Activated T-cell treated with anti-CD3 and anti-CD28 coated beads for 24 hours (primary cell): ENCODE results near the gene ATG5.

Source experiments
- DNase-seq: peaks from one replicate; pipeline ENCODE4 v3.0.0-alpha.2; 2020; ENCODE audit warnings: low read depth

ATG5 gene

DNA sequence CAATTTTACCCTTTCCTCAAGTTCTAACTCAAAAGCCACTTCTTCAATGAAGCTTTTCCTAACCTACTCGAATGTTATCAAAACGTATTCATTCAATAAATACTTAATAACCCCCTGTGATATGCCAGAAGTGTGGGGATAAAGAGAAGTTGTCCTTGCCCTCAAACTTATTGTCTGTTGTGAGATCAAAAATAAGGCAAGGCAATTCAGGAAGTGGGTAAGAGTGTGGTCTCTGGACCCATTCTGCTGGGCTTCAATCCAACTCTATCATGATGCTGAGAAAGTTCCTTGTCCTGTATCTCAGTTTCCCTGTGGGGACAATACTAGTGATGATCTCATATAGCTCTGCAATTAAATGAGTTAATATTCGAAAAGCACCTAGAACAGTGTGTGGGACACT, 146.7 kb downstream of the ATG5 start:
- no peak for DNase-seq

DNA sequence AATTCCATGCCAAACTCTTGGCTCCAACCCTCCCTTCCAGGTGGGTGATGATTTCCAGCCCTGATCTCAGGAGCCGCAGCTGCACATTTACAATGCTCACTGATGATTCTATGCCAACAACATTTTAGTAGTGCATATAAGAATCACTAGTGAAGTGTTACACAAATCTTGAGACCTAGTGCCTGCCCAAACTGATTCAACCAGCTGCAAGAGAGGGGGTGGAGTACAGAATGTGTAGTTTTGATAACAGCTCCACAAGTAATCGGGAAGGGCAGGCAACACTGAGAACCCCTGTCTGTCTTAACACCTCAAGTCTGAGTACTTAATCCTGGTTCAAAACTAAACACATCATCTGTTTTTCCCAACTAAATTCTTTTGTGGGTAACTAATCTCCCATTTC, 147.8 kb downstream of the ATG5 start:
- DNase-seq = no peak

DNA sequence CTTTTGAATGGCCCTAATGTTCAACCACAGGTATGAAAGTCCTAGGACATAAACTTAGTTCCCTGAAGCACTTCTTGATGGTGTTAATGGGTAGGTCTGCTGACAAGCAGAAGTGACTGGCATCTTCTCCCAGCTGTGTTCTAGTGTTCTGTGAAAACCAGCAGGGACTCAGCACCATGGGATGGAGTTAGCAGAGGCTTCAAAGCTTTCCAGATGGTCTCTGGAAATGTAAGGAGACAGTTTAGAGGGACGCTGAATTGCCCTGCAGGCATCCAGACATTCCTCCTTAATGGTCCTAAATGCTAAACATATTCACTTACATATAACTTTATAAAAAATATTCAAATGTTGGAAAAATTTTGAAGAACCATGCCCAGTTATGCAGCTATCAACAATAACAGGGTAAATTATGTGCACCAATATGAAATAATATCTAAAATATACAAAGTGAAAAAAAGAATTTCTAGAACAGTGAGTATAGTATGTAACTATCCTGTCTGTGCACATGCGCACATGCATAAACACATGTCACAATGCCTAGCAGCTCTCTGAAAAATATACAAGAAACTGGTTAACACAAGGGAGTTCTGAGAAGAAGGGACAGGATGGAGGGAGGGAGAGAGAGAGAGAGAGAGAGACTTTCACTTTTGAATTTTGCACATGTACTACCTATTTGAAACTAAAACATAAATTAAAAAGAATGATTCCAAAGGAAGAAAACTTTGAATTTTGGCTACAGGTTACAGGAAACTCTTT, 152.3 kb downstream of the ATG5 start:
- DNase-seq = no peak

DNA sequence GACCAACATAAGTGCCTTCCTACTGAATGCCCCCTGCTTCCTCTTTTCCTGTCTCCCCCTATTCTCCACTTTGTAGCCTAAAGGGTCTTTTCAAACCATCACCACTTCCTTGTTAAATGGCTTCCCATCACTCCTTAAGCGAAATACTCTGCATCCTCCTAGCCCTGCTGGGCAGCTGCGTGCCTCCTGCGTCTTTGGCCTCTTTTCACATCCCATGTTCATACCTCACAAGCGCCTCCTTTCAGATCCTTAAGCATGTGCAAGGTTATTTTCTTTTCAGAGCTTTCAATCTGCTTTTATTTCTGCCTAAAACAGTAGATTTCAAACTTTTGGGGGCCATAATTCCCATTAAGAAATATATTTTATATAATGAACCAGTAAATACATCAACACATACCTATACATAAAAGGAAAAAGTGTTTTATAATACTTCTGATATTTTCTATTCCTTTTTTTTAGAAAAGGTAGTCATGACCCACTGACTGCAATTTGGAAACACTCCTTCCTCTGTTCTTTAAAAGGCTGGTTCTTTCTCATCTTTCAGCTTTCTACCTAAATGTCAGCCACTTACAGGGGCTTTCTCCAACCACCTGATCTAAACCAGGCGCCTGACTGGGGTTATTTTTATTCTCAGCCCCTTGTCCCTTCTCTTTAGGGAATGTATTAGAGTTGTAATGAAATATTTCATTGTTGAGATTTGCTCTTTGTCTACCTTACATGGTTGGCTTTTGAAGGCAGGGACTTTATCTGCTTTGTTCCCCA, 155.3 kb downstream of the ATG5 start:
- DNase-seq = no peak

DNA sequence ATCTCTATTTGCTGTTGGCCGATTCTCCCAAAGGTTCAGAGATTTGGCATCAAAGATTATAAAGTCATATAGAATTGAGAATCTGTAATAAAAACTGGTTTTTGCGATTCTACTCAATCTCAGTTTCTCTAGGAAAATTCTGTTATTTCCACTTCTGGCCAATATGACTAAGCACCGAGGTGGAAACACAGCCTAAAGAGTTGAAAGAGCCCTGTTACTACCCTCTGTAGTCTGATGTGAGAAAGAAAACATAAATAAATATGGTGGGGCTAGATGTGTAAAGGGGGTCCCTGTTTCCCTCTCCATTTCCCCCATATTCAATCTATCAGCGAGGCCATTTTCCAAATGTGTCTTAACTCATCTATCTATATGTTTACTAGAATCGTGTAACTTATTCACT, 156.0 kb downstream of the ATG5 start:
- no peak for DNase-seq

DNA sequence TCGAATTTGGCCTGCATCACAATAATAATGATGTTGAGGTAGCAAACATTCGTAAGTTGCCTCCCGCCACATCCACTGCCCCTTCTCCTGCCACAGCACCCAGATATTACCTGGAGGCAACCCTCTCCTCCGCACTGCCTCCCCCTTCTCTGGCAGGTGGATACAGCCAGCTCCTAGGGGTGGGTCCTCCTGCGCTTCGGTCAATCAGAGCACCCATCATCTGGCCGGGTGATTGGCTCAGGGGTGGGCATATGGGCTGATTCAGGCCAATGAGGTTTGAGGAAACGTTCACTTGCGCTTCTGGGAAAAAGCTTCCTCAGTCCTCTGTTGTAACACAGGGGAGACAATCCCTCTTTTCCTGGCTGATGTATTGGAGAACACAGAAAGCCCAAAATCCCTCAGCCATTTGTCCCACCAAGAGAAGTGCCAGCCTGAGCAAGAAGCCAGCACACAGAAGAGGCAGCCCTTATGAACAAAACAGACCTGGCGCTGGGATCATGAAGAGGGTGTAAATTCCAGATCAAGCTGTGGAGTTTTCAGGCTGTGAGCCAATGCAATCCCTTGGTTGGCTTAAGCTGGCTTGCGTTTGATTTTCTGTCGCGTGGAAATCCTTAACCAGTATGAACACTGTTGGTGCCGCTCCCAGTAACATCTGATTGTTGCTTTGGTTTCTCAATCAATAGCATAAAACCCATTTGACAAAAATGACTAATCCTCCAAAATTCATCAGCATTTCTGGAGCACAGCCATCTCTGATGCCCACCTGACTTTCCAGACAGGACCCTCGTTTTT, 157.3 kb downstream of the ATG5 start:
- DNase-seq = no peak

DNA sequence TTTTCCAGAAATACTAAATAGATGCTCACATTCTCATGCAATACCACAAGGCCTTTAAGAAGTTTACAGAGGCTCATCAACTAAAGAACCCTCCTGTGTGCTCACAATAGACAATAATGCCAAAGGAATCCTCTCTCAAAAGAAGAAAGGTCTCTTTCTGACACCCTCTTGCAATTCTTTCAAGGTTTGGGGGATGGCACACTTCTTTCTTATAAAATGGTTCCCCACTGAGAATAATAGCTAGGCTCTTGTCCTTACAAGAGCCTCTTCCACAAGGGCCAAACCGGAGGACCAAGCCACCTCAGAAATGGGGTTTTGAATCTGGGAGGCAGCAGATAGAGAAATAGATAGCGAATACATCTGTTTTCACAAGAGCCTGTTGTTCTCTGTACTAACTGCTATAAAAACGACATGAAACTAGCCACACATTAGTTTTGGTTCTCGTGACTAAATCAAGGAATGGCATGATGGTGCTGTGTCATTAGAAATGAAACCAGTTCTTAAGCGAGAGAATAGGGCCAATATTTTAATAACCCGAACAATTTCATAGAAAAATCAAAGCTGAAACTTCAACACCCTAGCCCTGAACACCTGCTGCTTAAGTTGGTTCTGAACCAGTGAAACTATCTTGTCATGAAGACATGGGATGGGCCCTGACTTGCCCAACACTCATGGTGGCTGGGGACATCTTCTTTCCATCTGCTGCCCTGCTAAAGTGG, 158.3 kb downstream of the ATG5 start:
- DNase-seq = no peak

DNA sequence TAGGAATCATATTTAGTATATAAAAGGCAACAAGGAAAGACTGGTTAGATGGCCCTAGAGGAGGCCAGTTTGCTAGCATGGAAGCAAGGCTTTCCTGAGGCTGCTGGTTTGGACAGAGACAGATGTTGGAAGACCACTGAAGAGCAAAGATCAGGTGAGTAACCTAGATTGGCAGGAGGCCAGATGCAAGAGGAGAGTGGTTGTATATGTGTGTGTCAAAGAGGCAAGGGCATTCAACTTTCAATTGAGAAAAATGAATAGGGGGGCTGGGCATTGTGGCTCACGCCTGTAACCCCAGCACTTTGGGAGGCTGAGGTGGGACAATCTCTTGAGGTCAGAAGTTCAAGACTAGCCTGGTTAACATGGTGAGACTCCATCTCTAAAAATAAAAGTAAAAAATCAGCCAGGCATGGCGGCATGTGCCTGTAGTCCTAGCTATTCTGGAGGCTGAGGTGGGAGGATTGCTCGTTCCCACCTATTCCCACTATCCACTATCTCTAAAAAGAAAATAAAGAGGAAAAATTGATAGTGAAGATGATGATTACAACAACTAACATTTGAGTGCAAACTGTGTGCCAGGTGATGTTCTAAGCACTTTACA, 159.6 kb downstream of the ATG5 start:
- no peak for DNase-seq

DNA sequence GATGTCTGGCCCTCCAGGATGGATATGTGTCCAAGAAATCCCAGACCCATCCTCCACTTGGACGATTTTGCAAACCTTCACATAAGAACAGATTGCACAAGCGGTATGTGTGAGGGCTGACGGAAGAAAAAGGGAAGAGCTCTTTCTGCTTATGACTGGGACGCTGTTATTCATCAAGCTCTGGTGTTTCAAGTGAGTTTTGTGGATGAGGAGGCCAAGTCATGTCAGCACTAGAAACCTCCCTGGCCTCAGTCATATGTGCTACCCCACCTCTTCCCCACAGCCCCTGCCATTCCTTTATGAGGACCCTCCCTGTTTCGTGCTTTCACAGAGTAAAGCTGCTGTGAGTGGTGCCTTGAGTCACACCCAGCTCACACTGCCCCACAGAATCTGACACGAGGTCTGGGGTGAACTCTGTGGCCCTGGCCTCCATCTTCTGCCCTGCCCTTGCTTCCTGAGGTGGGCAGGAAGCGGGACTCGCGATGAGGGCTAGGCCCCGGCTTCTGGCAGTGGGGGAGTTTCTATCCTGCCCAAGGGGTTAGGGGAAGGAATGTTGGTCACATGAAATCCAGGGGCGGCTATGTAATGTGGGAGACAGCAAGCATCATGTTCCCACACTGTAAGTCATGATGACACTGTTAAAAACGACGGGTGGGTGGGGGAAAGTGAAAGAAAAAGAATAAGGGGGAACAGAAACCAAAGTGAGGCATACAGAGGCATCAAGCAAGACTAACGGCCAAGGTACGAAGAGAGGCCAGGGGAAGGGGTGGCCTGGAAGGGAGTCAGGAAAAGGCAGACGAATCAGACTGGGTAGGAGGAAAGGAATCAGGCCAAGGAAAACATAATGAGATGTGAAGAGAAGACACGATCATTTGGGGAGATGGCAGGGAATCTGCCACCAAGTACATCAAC, 161.3 kb downstream of the ATG5 start:
- DNase-seq = peak; percentile 56

DNA sequence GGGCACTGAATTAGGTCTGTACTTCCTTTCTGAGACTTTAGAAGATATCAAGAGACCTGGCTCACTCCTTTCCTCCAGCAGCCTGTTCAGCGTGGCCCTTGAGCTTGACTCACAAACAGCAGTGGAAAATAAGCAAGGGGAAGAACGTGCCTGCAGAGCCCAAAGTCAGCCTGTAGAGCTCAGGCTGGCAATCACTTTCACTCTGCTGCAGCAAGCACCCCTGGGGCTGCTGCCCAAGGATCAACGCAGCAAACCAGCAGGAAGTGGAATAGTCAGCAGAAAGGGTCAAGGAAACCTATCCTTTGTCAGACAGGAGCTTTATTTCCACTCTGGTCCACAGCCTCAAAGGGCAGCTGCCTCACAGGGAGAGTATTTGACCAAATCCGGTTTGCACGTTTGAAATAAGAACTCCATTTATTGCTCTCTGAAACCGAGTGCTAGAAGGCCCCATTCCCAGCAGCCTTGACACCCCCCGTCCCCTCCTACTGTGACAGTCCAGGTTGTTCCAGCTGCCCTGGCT, 162.1 kb downstream of the ATG5 start:
- DNase-seq = peak; percentile 33

DNA sequence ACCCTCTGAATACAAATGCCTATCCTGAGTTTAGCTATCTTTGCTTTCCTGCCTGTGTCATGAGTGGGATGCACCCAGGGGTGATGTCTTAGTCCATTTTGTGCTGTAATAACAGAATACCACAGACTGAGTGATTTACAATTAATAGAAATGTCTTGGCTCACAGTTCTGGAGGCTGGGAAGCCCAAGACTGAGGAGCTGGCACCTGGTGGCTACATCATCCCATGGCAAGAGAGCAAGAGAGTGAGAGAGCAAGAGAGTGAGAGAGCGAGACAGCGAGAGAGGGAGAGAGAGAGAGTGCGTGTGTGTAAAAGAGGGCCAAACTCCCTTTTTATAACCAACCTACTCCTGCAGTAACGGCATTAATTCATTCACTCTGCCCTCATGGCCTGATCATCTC, 162.6 kb downstream of the ATG5 start:
- DNase-seq = no peak

DNA sequence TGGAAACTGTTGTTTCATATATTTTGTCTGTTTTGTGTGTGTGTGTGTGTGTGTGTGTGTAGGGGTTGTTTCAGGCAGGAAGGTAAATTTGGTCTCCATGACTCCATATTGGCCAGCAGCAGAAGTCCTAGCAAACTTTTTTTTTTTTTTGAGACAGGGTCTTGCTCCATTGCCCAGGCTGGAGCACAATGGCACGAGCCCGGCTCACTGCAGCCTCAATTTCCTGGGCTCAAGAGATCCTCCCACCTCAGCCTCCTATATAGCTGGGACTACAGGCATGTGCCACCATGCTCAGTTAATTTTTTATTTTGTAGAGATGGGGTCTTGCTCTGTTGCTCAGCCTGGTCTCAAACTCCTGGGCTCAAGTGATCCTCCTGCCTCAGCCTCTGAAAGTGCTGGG, 163.7 kb downstream of the ATG5 start:
- no peak for DNase-seq

DNA sequence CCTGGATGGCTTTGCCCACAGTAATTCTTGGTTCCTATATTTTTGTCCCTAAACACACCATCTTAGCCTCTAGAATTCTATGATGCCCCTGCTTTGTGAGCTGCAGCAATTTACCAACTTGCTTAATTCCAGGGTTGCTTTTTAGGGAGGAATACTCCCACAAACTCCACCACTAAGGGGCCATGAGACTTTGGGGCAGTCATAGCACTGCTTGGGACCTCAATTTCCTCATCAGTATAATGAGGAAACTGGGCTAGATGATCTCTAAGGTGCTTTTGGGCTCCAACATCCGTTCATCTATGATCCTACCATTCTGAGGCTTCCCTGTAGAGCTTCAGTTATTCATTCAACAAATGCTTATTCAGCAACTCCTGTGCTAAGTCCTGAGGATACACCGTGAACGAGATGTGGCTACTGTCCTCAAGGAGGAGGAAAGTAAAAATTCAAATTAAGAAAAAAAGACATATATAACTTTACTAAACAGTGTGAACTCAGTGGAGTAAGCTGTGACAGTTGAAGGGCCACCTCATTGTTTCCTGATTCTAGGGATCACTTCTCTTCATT, 164.2 kb downstream of the ATG5 start:
- no peak for DNase-seq

DNA sequence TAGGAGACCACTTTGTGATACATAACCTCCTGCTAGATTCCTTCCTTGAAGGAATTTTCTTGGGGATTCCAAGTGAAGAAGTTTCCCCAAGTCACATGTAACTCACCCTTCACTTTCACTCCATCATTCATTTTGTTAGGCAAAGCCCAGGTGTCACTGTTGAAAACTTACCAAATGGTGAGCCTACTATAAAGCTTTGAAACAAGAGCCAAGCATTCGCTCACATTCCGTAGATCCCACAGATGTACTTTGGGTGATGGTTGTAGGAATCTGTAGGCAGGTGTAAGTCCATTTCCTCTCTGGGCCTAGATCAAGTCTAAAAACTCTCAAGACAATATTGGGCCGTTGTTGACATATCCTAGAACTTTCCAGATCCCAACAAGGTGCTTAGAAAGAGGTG, 165.4 kb downstream of the ATG5 start:
- no peak for DNase-seq

DNA sequence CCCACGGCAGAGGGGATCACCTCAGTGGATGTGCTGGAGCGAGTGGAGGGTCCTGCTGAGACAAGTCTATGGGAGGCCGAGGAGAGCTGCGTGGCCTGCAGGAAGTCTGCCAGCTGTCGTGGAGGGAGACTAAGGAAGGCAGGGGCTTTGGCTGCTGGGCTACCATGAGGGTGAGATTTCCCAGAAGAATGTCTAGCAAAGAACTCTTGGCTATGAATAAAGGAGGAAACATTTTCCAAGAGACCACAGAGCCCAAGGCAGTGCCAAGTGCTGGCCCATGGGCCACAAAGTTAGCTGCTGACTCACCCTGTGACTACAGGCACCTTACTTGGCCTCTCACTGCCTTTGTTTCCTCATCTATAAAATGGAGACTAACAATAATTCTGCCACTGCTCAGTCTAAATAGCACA, 166.0 kb downstream of the ATG5 start:
- no peak for DNase-seq

DNA sequence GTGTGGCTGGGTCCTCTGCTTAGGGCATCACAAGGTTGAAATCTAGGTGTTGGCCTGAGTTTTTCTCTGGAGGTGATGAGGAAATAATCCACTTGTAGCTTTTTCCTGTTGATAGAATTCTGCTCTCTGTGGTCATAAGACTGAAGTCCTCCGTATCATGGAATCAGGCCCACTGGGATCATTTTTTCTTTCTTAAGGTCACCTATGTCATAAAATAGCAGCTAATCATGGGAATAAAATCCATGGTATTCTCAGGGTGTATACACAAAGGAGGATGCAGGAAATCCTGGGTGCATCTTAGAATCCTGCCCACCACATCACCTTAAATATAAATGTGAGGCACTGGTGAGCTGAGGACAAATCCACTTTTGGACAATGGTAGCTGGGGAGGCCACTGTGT, 166.7 kb downstream of the ATG5 start:
- no peak for DNase-seq

DNA sequence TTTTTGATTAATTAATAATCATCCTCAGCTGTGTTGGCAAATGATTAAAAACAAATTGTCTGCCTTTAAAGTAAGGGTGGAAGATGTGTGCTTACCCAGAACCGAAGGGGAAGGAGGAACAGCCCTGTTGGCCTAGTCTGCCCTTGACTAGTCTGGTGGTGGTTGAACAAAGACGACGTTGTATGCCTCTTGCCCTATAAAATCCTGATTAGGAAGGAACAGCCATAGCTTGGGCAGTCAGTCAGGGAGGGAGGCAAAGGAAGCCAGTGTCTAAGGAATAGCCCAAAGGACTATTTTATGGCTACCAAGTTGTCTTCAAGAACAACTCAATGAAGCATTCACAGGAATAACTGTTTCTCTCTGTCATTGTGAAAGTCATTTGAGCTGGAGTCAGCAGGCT, 168.7 kb downstream of the ATG5 start:
- DNase-seq = no peak

DNA sequence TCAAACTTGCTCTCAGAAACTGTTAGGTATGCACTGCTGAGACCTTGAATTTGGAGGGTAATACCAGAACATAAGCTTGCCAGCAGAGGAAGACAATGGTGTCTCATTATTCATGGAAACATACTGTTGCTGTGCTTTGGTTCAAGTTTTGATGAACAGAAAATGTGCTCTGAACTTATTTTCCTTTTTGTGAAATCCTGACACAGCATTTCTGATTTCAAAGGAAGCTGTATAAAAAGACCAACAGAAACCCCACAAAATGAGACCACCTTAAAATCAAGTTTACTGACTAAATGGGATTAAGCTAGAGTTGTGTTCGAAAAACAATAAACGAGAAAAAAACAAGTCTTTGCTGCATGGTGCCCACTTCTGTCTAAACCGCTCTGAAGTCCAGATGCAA, 169.1 kb downstream of the ATG5 start:
- DNase-seq = no peak

DNA sequence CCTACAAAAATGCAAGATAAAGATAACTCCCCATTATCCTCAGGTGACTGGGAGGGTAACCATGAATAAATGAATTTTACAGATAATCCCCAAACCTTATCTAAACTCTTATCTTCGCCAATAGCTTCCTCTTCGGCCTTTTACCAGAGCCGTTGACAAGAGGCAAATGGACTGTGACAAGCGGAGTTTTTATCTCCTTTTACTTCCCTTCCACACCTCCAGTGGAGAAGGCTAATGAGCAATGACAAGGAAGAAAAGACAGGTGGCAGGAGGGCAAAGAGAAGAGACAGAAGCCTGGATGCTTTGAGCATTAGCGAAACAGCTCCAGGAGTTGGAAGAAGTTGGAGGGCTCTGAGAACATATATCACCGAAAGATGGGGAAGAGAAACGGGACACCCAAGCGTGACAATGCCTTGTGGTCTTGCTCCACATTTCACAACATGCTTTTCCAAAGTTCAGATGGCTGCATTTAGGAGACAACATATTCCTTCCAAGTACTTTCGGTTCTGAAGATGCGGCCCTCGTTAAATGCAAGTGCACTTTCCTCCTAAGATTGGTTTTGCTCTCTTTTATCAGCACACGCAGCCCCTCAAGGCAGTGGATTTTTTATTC, 170.2 kb downstream of the ATG5 start:
- no peak for DNase-seq

DNA sequence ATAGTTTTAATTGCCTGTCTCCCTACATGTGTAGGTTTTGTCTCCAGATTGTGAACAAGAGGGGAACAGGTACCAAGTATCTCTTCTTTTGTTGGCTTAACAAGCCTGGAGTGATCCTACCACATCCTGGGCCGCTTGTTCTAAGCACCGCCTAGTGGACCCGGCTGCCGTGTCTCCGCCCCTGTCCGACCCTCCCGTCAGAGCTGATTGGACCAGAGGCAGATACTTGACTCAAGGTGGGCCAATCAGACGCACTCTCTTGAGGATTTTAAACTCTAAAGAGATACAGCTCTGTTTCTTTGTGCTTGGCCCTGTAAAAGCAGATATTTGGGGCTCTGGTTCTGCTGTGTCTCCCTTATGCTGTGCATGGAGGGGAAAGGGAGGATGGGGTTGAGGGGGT, 171.2 kb downstream of the ATG5 start:
- no peak for DNase-seq
